Measurements from ENCODE around the gene HECTD2. TPM values are rescaled to one million over a fixed set of nuclear protein-coding genes. Genes with fewer than 3 reads are reported as not detected.

HECTD2 gene, protein sequence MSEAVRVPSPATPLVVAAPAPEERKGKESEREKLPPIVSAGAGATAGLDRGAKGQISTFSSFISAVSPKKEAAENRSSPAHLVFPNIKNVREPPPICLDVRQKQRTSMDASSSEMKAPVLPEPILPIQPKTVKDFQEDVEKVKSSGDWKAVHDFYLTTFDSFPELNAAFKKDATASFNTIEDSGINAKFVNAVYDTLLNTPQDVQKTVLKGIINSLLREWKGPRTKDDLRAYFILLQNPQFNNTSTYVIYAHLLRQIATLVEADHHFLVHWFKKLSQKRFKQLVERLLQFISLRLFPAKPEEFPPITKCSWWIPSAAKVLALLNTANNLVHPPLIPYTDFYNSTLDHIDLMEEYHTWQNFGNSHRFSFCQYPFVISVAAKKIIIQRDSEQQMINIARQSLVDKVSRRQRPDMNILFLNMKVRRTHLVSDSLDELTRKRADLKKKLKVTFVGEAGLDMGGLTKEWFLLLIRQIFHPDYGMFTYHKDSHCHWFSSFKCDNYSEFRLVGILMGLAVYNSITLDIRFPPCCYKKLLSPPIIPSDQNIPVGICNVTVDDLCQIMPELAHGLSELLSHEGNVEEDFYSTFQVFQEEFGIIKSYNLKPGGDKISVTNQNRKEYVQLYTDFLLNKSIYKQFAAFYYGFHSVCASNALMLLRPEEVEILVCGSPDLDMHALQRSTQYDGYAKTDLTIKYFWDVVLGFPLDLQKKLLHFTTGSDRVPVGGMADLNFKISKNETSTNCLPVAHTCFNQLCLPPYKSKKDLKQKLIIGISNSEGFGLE
- 3.0 to 4.7 TPM (median 3.7 TPM) in 5 replicates for total RNA-seq (2022; extraction: Qiagen RNA extraction; ENCODE audit: low read depth)

GRCh38 chr10:91409869-91410637 is at the start of gene HECTD2:
TSS of gene HECTD2 (plus strand) at chr10:91410344. CDS start at chr10:91410439, 95 bp downstream.

Other genes with a start within 250 kb of the HECTD2 start
- gene PCGF5, start 189.7 kb upstream of the HECTD2 start, total RNA-seq (2022; extraction: Qiagen RNA extraction; ENCODE audit: low read depth): 33.2 to 39.2 TPM (median 35.9 TPM) in 5 replicates
- gene PPP1R3C, start 222.7 kb downstream of the HECTD2 start, total RNA-seq (2022; extraction: Qiagen RNA extraction; ENCODE audit: low read depth): 14.1 to 18.3 TPM (median 16.6 TPM) in 5 replicates

Data from A549 treated with DMSO at 1 μM for 4 hours (cell line).